DOHH2 (cell line): ENCODE data around the gene SPATA6L.

Experiments used
- H3F3A ChIP-seq: fragments of 200-600 bp; sonication (generic), shearing (Covaris generic); 2 replicates; pipeline ENCODE4 v1.6.0; 2016; ENCODE audit warnings: antibody characterized with exemption, mild to moderate bottlenecking; ENCODE audit not compliant: control insufficient read depth, insufficient read depth
- H3K27ac ChIP-seq: fragments of 200-600 bp; sonication (generic); 2 replicates; pipeline ENCODE4 v1.5.1; 2014; ENCODE audit warnings: low read depth, mild to moderate bottlenecking, low read length, moderate library complexity
- H3K27me3 ChIP-seq: fragments of 200-600 bp; sonication (generic); 2 replicates; pipeline ENCODE4 v1.6.1; 2014; ENCODE audit warnings: mild to moderate bottlenecking, low read length, mixed read lengths; ENCODE audit not compliant: control insufficient read depth
- H3K36me3 ChIP-seq: fragments of 200-600 bp; sonication (generic); 2 replicates; pipeline ENCODE4 v1.6.1; 2014; ENCODE audit warnings: mild to moderate bottlenecking, low read length, moderate library complexity, mixed read lengths; ENCODE audit not compliant: control insufficient read depth
- H3K4me1 ChIP-seq: fragments of 200-600 bp; sonication (generic); 2 replicates; pipeline ENCODE4 v1.6.1; 2014; ENCODE audit warnings: mild to moderate bottlenecking, low read length, mixed read lengths; ENCODE audit not compliant: control insufficient read depth
- H3K4me2 ChIP-seq: fragments of 200-600 bp; sonication (generic); 2 replicates; pipeline ENCODE4 v1.6.0; 2014; ENCODE audit warnings: mild to moderate bottlenecking, low read length, moderate library complexity
- H3K4me3 ChIP-seq: fragments of 200-600 bp; sonication (generic); 2 replicates; pipeline ENCODE4 v1.5.1; 2014; ENCODE audit warnings: mild to moderate bottlenecking, low read length, mixed read lengths
- H3K79me2 ChIP-seq: fragments of 200-600 bp; sonication (generic); 2 replicates; pipeline ENCODE4 v1.6.1; 2014; ENCODE audit warnings: mild to moderate bottlenecking, low read length, mixed read lengths; ENCODE audit not compliant: control insufficient read depth
- H3K9me2 ChIP-seq: fragments of 200-600 bp; sonication (generic); replicated peaks from 2 replicates; pipeline ENCODE4 v1.6.1; 2014; ENCODE audit warnings: mild to moderate bottlenecking, low read length, mixed read lengths; ENCODE audit not compliant: control insufficient read depth
- H3K9me3 ChIP-seq: fragments of 200-600 bp; sonication (generic); 2 replicates; pipeline ENCODE4 v1.6.1; 2014; ENCODE audit warnings: antibody characterized with exemption, low read length, mixed read lengths; ENCODE audit not compliant: control insufficient read depth, insufficient read depth
- H4K20me1 ChIP-seq: fragments of 200-600 bp; sonication (generic); 2 replicates; pipeline ENCODE4 v1.6.0; 2014; ENCODE audit warnings: low read depth, mild to moderate bottlenecking, antibody characterized with exemption, low read length, moderate library complexity; ENCODE audit not compliant: control insufficient read depth, insufficient read depth
- EZH2phosphoT487 ChIP-seq: fragments of 200-600 bp; sonication (generic); IDR thresholded peaks from 2 replicates; pipeline ENCODE4 v1.6.1; 2017; ENCODE audit warnings: borderline replicate concordance, mild to moderate bottlenecking, antibody characterized with exemption, low read length, moderate library complexity, mixed read lengths
- TF ChIP-seq, protein P1 (sequence below): fragments of 200-600 bp; sonication (generic); IDR thresholded peaks from one replicate; pipeline ENCODE4 v1.5.1; 2014; ENCODE audit warnings: antibody characterized with exemption, mild to moderate bottlenecking, low read depth, low read length; ENCODE audit not compliant: poor library complexity, severe bottlenecking

Gene SPATA6L

DNA sequence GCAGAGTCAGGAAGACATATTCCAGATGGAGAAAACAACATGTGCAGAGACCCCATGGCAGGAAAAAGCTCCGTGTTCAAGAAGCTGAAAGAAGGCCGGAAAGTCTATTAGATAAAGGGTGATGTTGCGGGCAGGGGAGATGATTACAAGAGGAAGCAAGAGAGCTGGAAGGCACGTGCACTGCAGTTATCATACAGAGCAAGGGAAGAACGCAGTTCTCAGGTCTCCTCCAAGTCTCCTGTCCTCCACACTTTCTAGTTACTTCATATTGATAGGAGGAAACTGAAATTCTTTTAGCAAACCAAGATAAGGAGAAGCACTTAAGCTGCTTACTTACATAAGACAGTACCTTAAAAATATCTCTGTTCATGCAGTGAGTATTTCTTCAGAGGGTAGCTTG, 62.5 kb downstream of the SPATA6L start:
- no peaks in the 10 kb centered on the region for H3K27me3 ChIP-seq
- no peaks in the 10 kb centered on the region for H3K9me3 ChIP-seq
- H3K36me3 ChIP-seq: no peaks in the 10 kb centered on the region
- H3K4me1 ChIP-seq: no peaks in the 10 kb centered on the region
- no peaks in the 10 kb centered on the region for H3K79me2 ChIP-seq
- H3K9me2 ChIP-seq: no peaks in the 10 kb centered on the region
- no peak for TF ChIP-seq EZH2phosphoT487
- TF ChIP-seq, protein P1, sequence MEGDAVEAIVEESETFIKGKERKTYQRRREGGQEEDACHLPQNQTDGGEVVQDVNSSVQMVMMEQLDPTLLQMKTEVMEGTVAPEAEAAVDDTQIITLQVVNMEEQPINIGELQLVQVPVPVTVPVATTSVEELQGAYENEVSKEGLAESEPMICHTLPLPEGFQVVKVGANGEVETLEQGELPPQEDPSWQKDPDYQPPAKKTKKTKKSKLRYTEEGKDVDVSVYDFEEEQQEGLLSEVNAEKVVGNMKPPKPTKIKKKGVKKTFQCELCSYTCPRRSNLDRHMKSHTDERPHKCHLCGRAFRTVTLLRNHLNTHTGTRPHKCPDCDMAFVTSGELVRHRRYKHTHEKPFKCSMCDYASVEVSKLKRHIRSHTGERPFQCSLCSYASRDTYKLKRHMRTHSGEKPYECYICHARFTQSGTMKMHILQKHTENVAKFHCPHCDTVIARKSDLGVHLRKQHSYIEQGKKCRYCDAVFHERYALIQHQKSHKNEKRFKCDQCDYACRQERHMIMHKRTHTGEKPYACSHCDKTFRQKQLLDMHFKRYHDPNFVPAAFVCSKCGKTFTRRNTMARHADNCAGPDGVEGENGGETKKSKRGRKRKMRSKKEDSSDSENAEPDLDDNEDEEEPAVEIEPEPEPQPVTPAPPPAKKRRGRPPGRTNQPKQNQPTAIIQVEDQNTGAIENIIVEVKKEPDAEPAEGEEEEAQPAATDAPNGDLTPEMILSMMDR: no peak
- H3K4me3 ChIP-seq: no peak overlapping the region
- no peak overlapping the region for H3K27ac ChIP-seq
- H3K4me2 ChIP-seq: no peak overlapping the region
- no peaks in the 10 kb centered on the region for H3F3A ChIP-seq
- H4K20me1 ChIP-seq: no peaks in the 10 kb centered on the region

DNA sequence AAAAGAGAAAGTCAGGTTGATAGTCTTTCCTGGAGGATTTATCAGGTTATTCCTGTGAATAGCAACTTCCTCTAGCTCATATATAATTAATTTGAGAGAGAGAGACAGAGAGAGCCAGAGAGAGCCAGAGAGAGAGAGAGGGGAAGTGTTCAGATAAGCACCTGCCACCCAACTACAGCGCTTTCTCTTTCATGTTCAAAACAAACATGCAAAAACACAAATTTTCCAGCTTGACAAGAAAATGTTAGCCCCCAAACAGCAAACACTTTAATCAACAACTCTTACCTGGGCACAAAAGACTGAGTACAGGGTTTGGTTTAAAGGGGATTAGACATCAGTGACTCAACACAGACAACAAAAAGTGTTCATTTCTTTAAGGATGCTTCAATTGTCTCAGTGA, 65.9 kb downstream of the SPATA6L start:
- H3K9me3 ChIP-seq: no peaks in the 10 kb centered on the region
- TF ChIP-seq, protein P1: no peak
- no peaks in the 10 kb centered on the region for H3K9me2 ChIP-seq
- H3K4me3 ChIP-seq: no peak overlapping the region
- no peak overlapping the region for H3K4me2 ChIP-seq
- no peaks in the 10 kb centered on the region for H3F3A ChIP-seq
- peaks cover 6% of the 10 kb centered on the region; the same call in 1 of the 2 replicates for H3K4me1 ChIP-seq
- no peaks in the 10 kb centered on the region for H3K27me3 ChIP-seq
- no peak overlapping the region for H3K27ac ChIP-seq
- H3K36me3 ChIP-seq: no peaks in the 10 kb centered on the region
- H4K20me1 ChIP-seq: no peaks in the 10 kb centered on the region
- H3K79me2 ChIP-seq: no peaks in the 10 kb centered on the region

DNA sequence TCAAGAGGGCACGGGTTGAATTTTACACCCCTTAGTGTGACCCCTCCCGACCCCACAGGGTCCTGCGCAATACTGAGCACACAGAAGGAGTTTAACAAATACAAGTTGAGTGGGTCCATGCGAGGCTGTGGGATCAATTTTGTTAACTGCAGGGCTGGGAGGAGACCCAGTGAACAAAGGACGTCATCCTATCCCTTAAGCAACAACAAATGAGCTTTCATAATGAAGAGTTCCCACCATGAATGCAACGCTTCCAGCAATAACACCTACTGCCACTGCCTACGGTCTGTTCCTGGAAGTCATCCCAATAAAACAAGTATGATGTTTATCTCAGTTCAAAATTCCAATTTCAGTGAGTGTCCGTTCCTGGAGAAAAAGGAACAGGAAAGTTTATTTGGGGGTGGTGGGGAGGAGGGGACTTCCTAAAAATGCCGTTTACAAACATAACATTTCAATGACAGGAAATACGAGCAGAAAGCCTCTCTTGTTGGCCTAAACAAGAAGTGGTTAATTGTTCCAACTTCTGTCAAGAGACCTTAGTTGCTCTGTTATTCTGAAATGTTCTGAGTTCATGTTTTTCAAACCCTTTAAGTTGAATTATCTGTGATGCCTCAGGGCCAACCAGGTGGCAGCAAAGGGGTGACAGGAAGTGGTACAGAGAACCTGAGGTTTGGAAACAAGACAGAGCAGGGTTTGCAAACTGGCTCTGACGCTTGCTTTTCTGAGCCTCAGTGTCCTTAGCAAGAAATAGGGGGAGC, 69.9 kb downstream of the SPATA6L start:
- H3K4me3 ChIP-seq: no peak overlapping the region
- no peak overlapping the region for H3K27ac ChIP-seq
- H3K27me3 ChIP-seq: no peaks in the 10 kb centered on the region
- H3F3A ChIP-seq: no peaks in the 10 kb centered on the region
- H3K9me2 ChIP-seq: no peaks in the 10 kb centered on the region
- no peak overlapping the region for H3K4me2 ChIP-seq
- TF ChIP-seq EZH2phosphoT487: no peak
- TF ChIP-seq, protein P1: no peak
- peaks cover 6% of the 10 kb centered on the region; the same call in 1 of the 2 replicates for H3K4me1 ChIP-seq
- no peaks in the 10 kb centered on the region for H3K79me2 ChIP-seq
- no peaks in the 10 kb centered on the region for H3K9me3 ChIP-seq
- H3K36me3 ChIP-seq: no peaks in the 10 kb centered on the region
- H4K20me1 ChIP-seq: no peaks in the 10 kb centered on the region
